H9 (cell line): ENCODE results near the gene SSBP2. TPM values are rescaled to one million over a fixed set of nuclear protein-coding genes. Genes with fewer than 3 reads are reported as not detected.

Source experiments
- DNase-seq: peaks from one replicate; pipeline ENCODE4 v3.0.0-alpha.2; 2017
- H2AFZ ChIP-seq: one replicate; pipeline ENCODE4 v1.6.1; 2013; ENCODE audit warnings: mild to moderate bottlenecking, low read length, control low read depth, moderate library complexity
- H2AK5ac ChIP-seq: 2 replicates; pipeline ENCODE4 v1.6.1; 2013; ENCODE audit warnings: low read length, control low read depth, mixed read lengths; ENCODE audit not compliant: insufficient read length
- H2BK120ac ChIP-seq: one replicate; pipeline ENCODE4 v1.6.1; 2013; ENCODE audit warnings: low read depth, mild to moderate bottlenecking, low read length, control low read depth, inconsistent platforms; ENCODE audit not compliant: poor library complexity, severe bottlenecking
- H2BK12ac ChIP-seq: 2 replicates; pipeline ENCODE4 v1.6.1; 2013; ENCODE audit warnings: low read length, control low read depth, mixed read lengths, low read depth; ENCODE audit not compliant: insufficient read length
- H2BK15ac ChIP-seq: 2 replicates; pipeline ENCODE4 v1.6.1; 2013; ENCODE audit warnings: low read depth, low read length, control low read depth
- H2BK20ac ChIP-seq: one replicate; pipeline ENCODE4 v1.6.1; 2013; ENCODE audit warnings: low read depth, mild to moderate bottlenecking, low read length, control low read depth, inconsistent platforms; ENCODE audit not compliant: poor library complexity, severe bottlenecking
- H2BK5ac ChIP-seq: 2 replicates; pipeline ENCODE4 v1.6.1; 2013; ENCODE audit warnings: low read length, control low read depth, mixed read lengths; ENCODE audit not compliant: insufficient read length
- H3K14ac ChIP-seq: 2 replicates; pipeline ENCODE4 v1.6.1; 2013; ENCODE audit warnings: low read length, control low read depth; ENCODE audit not compliant: insufficient read depth
- H3K18ac ChIP-seq: 2 replicates; pipeline ENCODE4 v1.6.1; 2013; ENCODE audit warnings: low read depth, mild to moderate bottlenecking, mixed read lengths, low read length, control low read depth; ENCODE audit not compliant: insufficient read length
- H3K23ac ChIP-seq: 2 replicates; pipeline ENCODE4 v1.6.1; 2013; ENCODE audit warnings: low read length, control low read depth, mixed read lengths, low read depth; ENCODE audit not compliant: insufficient read length
- H3K23me2 ChIP-seq: 2 replicates; pipeline ENCODE4 v1.6.1; 2013; ENCODE audit warnings: low read depth, mild to moderate bottlenecking, mixed read lengths, low read length, control low read depth; ENCODE audit not compliant: insufficient read length, poor library complexity, severe bottlenecking
- H3K27ac ChIP-seq: 2 replicates; pipeline ENCODE4 v1.5.1; 2013; ENCODE audit warnings: low read length, control low read depth, mixed read lengths, low read depth; ENCODE audit not compliant: insufficient read length
- H3K27me3 ChIP-seq: 2 replicates; pipeline ENCODE4 v1.6.1; 2013; ENCODE audit warnings: low read length, control low read depth, inconsistent platforms; ENCODE audit not compliant: insufficient read depth
- H3K4ac ChIP-seq: 2 replicates; pipeline ENCODE4 v1.6.1; 2013; ENCODE audit warnings: low read depth, mild to moderate bottlenecking, control low read depth, inconsistent platforms, low read length, moderate library complexity
- H3K4me1 ChIP-seq: 2 replicates; pipeline ENCODE4 v1.6.1; 2013; ENCODE audit warnings: low read length, control low read depth, inconsistent platforms; ENCODE audit not compliant: insufficient read depth
- H3K4me2 ChIP-seq: 2 replicates; pipeline ENCODE4 v1.6.1; 2013; ENCODE audit warnings: low read length, control low read depth, mixed read lengths; ENCODE audit not compliant: insufficient read length, insufficient read depth
- H3K56ac ChIP-seq: 2 replicates; pipeline ENCODE4 v1.6.1; 2013; ENCODE audit warnings: low read depth, mild to moderate bottlenecking, mixed read lengths, low read length, control low read depth; ENCODE audit not compliant: insufficient read length
- H3K79me1 ChIP-seq: 2 replicates; pipeline ENCODE4 v1.6.1; 2013; ENCODE audit warnings: low read depth, mild to moderate bottlenecking, moderate library complexity, low read length, control low read depth, inconsistent platforms; ENCODE audit not compliant: insufficient read depth, poor library complexity, severe bottlenecking
- H3K79me2 ChIP-seq: 2 replicates; pipeline ENCODE4 v1.6.1; 2013; ENCODE audit warnings: low read length, control low read depth, inconsistent platforms; ENCODE audit not compliant: insufficient read depth
- H3K9ac ChIP-seq: 2 replicates; pipeline ENCODE4 v1.6.1; 2013; ENCODE audit warnings: low read length, control low read depth, mixed read lengths; ENCODE audit not compliant: insufficient read length; ENCODE audit errors: extremely low read depth
- H3K9me3 ChIP-seq: one replicate; pipeline ENCODE4 v1.6.1; 2013; ENCODE audit warnings: low read depth, low read length, inconsistent platforms; ENCODE audit not compliant: control insufficient read depth
- H3T11ph ChIP-seq: one replicate; pipeline ENCODE4 v1.6.1; 2013; ENCODE audit warnings: mild to moderate bottlenecking, low read length, control low read depth, inconsistent platforms
- H4K20me1 ChIP-seq: one replicate; pipeline ENCODE4 v1.6.1; 2013; ENCODE audit not compliant: control insufficient read depth, insufficient read length, insufficient read depth
- H4K5ac ChIP-seq: 2 replicates; pipeline ENCODE4 v1.6.1; 2013; ENCODE audit warnings: low read depth, mild to moderate bottlenecking, mixed read lengths, low read length, control low read depth; ENCODE audit not compliant: insufficient read length
- H4K8ac ChIP-seq: replicated peaks from 2 replicates; pipeline ENCODE4 v1.6.1; 2013; ENCODE audit warnings: low read length, control low read depth, mixed read lengths, low read depth; ENCODE audit not compliant: insufficient read length
- H4K91ac ChIP-seq: 2 replicates; pipeline ENCODE4 v1.6.1; 2013; ENCODE audit warnings: low read depth, mild to moderate bottlenecking, moderate library complexity, mixed read lengths, low read length, control low read depth; ENCODE audit not compliant: insufficient read length
- H3K27ac Mint-ChIP-seq, 3 experiments: 2 replicates in 2 of 3; 3 replicates in 1 of 3; pipeline ENCODE4 v1.8.0; 2020 to 2021; ENCODE audit warnings: mixed read lengths in 3 of 3, mild to moderate bottlenecking in 1 of 3, moderate library complexity in 1 of 3
- H3K27me3 Mint-ChIP-seq: 2 replicates; pipeline ENCODE4 v1.8.0; 2021; ENCODE audit warnings: low read depth, mild to moderate bottlenecking, moderate library complexity, mixed read lengths
- H3K36me3 Mint-ChIP-seq, 3 experiments: 2 replicates in 2 of 3; 3 replicates in 1 of 3; pipeline ENCODE4 v1.8.0; 2020 to 2021; ENCODE audit warnings: low read depth in 3 of 3, mixed read lengths in 3 of 3; ENCODE audit not compliant: insufficient read depth in 1 of 3
- H3K4me1 Mint-ChIP-seq, 2 experiments: 2 replicates each; pipeline ENCODE4 v1.8.0; 2020; ENCODE audit warnings: mixed read lengths in 2 of 2
- H3K4me3 Mint-ChIP-seq, 2 experiments: 2 replicates in 1 of 2; 3 replicates in 1 of 2; pipeline ENCODE4 v1.8.0; 2020 to 2021; ENCODE audit warnings: mild to moderate bottlenecking in 2 of 2, mixed read lengths in 2 of 2, moderate library complexity in 1 of 2
- H3K9me3 Mint-ChIP-seq, 2 experiments: 2 replicates in 1 of 2; 3 replicates in 1 of 2; pipeline ENCODE4 v1.8.0; 2020; ENCODE audit warnings: mild to moderate bottlenecking in 2 of 2, mixed read lengths in 2 of 2, moderate library complexity in 1 of 2
- CTCF ChIP-seq: fragments of 200-600 bp; sonication (generic); conservative IDR thresholded peaks from 3 replicates; pipeline ENCODE4 v1.8.0; 2021; ENCODE audit warnings: antibody characterized with exemption, mild to moderate bottlenecking
- WGBS: extraction: QIAGEN DNeasy Blood & Tissue Kit; methylation state at CpG from one replicate; pipeline ENCODE4 v1.1.7; 2013; ENCODE audit warnings: missing lambda C conversion rate, low lambda C conversion rate, mixed read lengths; ENCODE audit not compliant: insufficient read length; ENCODE audit errors: extremely low coverage; 5-methylcytosine and 5-hydroxymethylcytosine counted together
- total RNA-seq: library from RNA; stranded (reverse); gene quantifications from 2 replicates; pipeline ENCODE4 v1.2.1, GENCODE V29; 2021

Gene SSBP2
- total RNA-seq, 1 experiment from 2014 or later = 35.6 TPM

- Histone ChIP-seq H4K91ac (no peak overlapping the region), H3K56ac (no peak overlapping the region), H3K4me1 (no peaks in the 10 kb centered on the region), H3T11ph (no peak overlapping the region), H3K79me1 (no peaks in the 10 kb centered on the region), H2AFZ (no peak overlapping the region), H3K23ac (no peak overlapping the region), H2BK20ac (no peak overlapping the region), H2BK5ac (no peak overlapping the region), H3K14ac (no peak overlapping the region), H3K79me2 (no peaks in the 10 kb centered on the region), H2BK15ac (no peak overlapping the region), H3K27ac (no peak overlapping the region), H3K4me2 (no peak overlapping the region), H4K8ac (no peak overlapping the region), H2BK12ac (no peak overlapping the region), H3K4ac (no peak overlapping the region), H2AK5ac (no peak overlapping the region), H3K9me3 (no peaks in the 10 kb centered on the region), H2BK120ac (no peak overlapping the region), H3K9ac (no peak overlapping the region), H3K23me2 (peaks cover 3% of the 10 kb centered on the region), H3K27me3 (no peaks in the 10 kb centered on the region), H4K5ac (no peak overlapping the region), H3K18ac (no peak overlapping the region), H4K20me1 (no peaks in the 10 kb centered on the region)
- Mint-ChIP-seq H3K4me1 (0 out of 4 replicates have a peak, but pooled peaks cover 0 to 2% of the 10 kb centered on the region in 2 experiments), H3K9me3 (peaks cover 0 to 3% of the 10 kb centered on the region in 2 experiments; a peak in 3 of 5 replicates), H3K27ac (no peak overlapping the region), H3K36me3 (no peaks in the 10 kb centered on the region; a peak in 2 of 7 replicates), H3K4me3 (no peak overlapping the region; a peak in 1 of 5 replicates), H3K27me3 (peaks cover 26% of the 10 kb centered on the region)
- DNase-seq = no peak
- no peak for TF ChIP-seq CTCF
- WGBS = no CpG with 5 or more reads among the region's 4 CpGs
Observed at GRCh38 chr5:81398741-81399140, 352.2 kb downstream of the SSBP2 start.
